CD4-positive, CD25-positive, alpha-beta regulatory T cell (primary cell): ENCODE measurements around the gene VTI1A. TPM values are rescaled to one million over a fixed set of nuclear protein-coding genes. Genes with fewer than 3 reads are reported as not detected.
"Not testable (repeated sequence)": the region's sequence is repeated elsewhere in the genome, so short reads cannot be mapped to it uniquely, and the experiment has no call there.

Experiments used
- ATAC-seq, 2 donors: fragments of 150-1000 bp; cut with Tn5 transposase; one replicate each; pipeline ENCODE4 v1.10.0; 2021; ENCODE audit warnings: low read depth in 2 of 2, moderate number of reproducible peaks in 2 of 2, moderate library complexity in 1 of 2
- DNase-seq, 3 donors: peaks; one replicate each; pipeline versions ENCODE4 v3.0.0 to v3.0.0-alpha.2; 2012 to 2022; ENCODE audit warnings: mixed read lengths in 1 of 3
- H3K27ac ChIP-seq: one replicate; pipeline ENCODE4 v1.7.0; 2013; ENCODE audit warnings: mild to moderate bottlenecking, low read length; ENCODE audit not compliant: insufficient read depth, poor library complexity, severe bottlenecking
- H3K27me3 ChIP-seq: one replicate; pipeline ENCODE4 v1.7.0; 2013; ENCODE audit warnings: low read length; ENCODE audit not compliant: control insufficient read depth, insufficient read depth
- H3K36me3 ChIP-seq: one replicate; pipeline ENCODE4 v1.7.0; 2013; ENCODE audit warnings: mild to moderate bottlenecking, low read length, moderate library complexity; ENCODE audit not compliant: control insufficient read depth, insufficient read depth
- H3K4me1 ChIP-seq: 2 replicates; pipeline ENCODE4 v1.7.0; 2013; ENCODE audit warnings: mild to moderate bottlenecking, low read length; ENCODE audit not compliant: insufficient read depth, control insufficient read depth, poor library complexity, severe bottlenecking
- H3K4me3 ChIP-seq: one replicate; pipeline ENCODE4 v1.7.0; 2013; ENCODE audit warnings: low read depth, mild to moderate bottlenecking, low read length, moderate library complexity
- H3K9me3 ChIP-seq, 2 experiments: 1 replicate in 1 of 2; 2 replicates in 1 of 2; pipeline ENCODE4 v1.7.0; 2013; ENCODE audit warnings: low read length in 2 of 2, mild to moderate bottlenecking in 1 of 2, moderate library complexity in 1 of 2; ENCODE audit not compliant: control insufficient read depth in 2 of 2
- H3K27ac Mint-ChIP-seq, 3 donors: one replicate each; pipeline ENCODE4 v1.8.0; 2020 to 2022; ENCODE audit warnings: mild to moderate bottlenecking in 3 of 3, mixed read lengths in 3 of 3, moderate library complexity in 2 of 3
- H3K27me3 Mint-ChIP-seq: one replicate; pipeline ENCODE4 v1.8.0; 2022; ENCODE audit warnings: mild to moderate bottlenecking, mixed read lengths
- H3K36me3 Mint-ChIP-seq: one replicate; pipeline ENCODE4 v1.8.0; 2020; ENCODE audit warnings: mixed read lengths
- H3K4me1 Mint-ChIP-seq, 4 donors: one replicate each; pipeline ENCODE4 v1.8.0; 2020 to 2022; ENCODE audit warnings: mixed read lengths in 4 of 4, mild to moderate bottlenecking in 1 of 4
- H3K4me3 Mint-ChIP-seq, 4 donors: one replicate each; pipeline ENCODE4 v1.8.0; 2020 to 2022; ENCODE audit warnings: mild to moderate bottlenecking in 4 of 4, mixed read lengths in 4 of 4, moderate library complexity in 3 of 4
- H3K9me3 Mint-ChIP-seq, 7 donors: one replicate each; pipeline ENCODE4 v1.8.0; 2020 to 2022; ENCODE audit warnings: mixed read lengths in 7 of 7, mild to moderate bottlenecking in 3 of 7, moderate library complexity in 2 of 7
- polyA plus RNA-seq, 4 donors: library from polyadenylated mRNA; unstranded; fragments of 300-500 nt; fragmentation: Illumina TruSeq; gene quantifications; one replicate each; pipeline ENCODE4 v1.2.3, GENCODE V29; 2021
- total RNA-seq: library from RNA; stranded (reverse); gene quantifications from one replicate; pipeline ENCODE4 v1.2.3, GENCODE V29; 2022

VTI1A gene
- total and polyA plus RNA-seq, 5 donors from 2014 or later = 25.5 to 77.7 (median 35.1) TPM

- Histone ChIP-seq H3K4me3 (no peak overlapping the region), H3K27ac (no peak overlapping the region), H3K9me3 (peaks cover 0 to 6% of the 10 kb centered on the region in 2 experiments), H3K27me3 (no peaks in the 10 kb centered on the region), H3K36me3 (no peaks in the 10 kb centered on the region), H3K4me1 (no peaks in the 10 kb centered on the region)
- DNase-seq (no peak), ATAC-seq (no peak)
- H3K4me3 Mint-ChIP-seq = no peak overlapping the region
- no peaks in the 10 kb centered on the region for H3K27me3 Mint-ChIP-seq
- H3K9me3 Mint-ChIP-seq = peaks cover 0 to 11% (median 6%) of the 10 kb centered on the region in 7 donors
- no peaks in the 10 kb centered on the region for H3K4me1 Mint-ChIP-seq
- H3K27ac Mint-ChIP-seq = no peak overlapping the region
- H3K36me3 Mint-ChIP-seq = peaks cover 3% of the 10 kb centered on the region
These were observed 405.3 kb downstream of the VTI1A start for GRCh38 chr10:112852306-112852705.

- Histone ChIP-seq H3K36me3 (no peaks in the 10 kb centered on the region), H3K4me1 (no peaks in the 10 kb centered on the region), H3K4me3 (no peak overlapping the region), H3K27ac (no peak overlapping the region), H3K9me3 (no peaks in the 10 kb centered on the region), H3K27me3 (no peaks in the 10 kb centered on the region)
- Mint-ChIP-seq H3K9me3 (peaks cover 0 to 7% (median 2%) of the 10 kb centered on the region in 7 donors), H3K4me1 (no peaks in the 10 kb centered on the region), H3K27ac (no peak overlapping the region), H3K36me3 (no peaks in the 10 kb centered on the region), H3K27me3 (no peaks in the 10 kb centered on the region), H3K4me3 (no peak overlapping the region)
- DNase-seq = no peak
- ATAC-seq = no peak
These were observed 408.1 kb downstream of the VTI1A start for GRCh38 chr10:112855134-112855533.

GRCh38 chr10:112857493-112857892 lies 410.5 kb downstream of the VTI1A start:
- DNase-seq (no peak), ATAC-seq (no peak)
- Histone ChIP-seq H3K27me3 (no peaks in the 10 kb centered on the region), H3K36me3 (no peaks in the 10 kb centered on the region), H3K4me3 (no peak overlapping the region), H3K27ac (no peak overlapping the region), H3K4me1 (no peaks in the 10 kb centered on the region), H3K9me3 (no peaks in the 10 kb centered on the region)
- H3K27me3 Mint-ChIP-seq = no peaks in the 10 kb centered on the region
- H3K4me1 Mint-ChIP-seq = no peaks in the 10 kb centered on the region
- no peaks in the 10 kb centered on the region for H3K36me3 Mint-ChIP-seq
- no peak overlapping the region for H3K4me3 Mint-ChIP-seq
- peaks cover 0 to 12% (median 2%) of the 10 kb centered on the region in 7 donors for H3K9me3 Mint-ChIP-seq
- no peak overlapping the region for H3K27ac Mint-ChIP-seq

GRCh38 chr10:112858986-112859651 lies 412.1 kb downstream of the VTI1A start:
- Mint-ChIP-seq H3K4me1 (no peaks in the 10 kb centered on the region), H3K27ac (no peak overlapping the region), H3K36me3 (no peaks in the 10 kb centered on the region), H3K27me3 (no peaks in the 10 kb centered on the region), H3K4me3 (no peak overlapping the region), H3K9me3 (peaks cover 0 to 13% (median 3%) of the 10 kb centered on the region in 7 donors)
- no peaks in the 10 kb centered on the region for H3K4me1 ChIP-seq
- no peak overlapping the region for H3K27ac ChIP-seq
- no peak for ATAC-seq
- H3K36me3 ChIP-seq = no peaks in the 10 kb centered on the region
- DNase-seq = no peak
- H3K4me3 ChIP-seq = no peak overlapping the region
- H3K27me3 ChIP-seq = no peaks in the 10 kb centered on the region
- H3K9me3 ChIP-seq = peaks cover 0 to 2% of the 10 kb centered on the region in 2 experiments

- Histone ChIP-seq H3K36me3 (no peaks in the 10 kb centered on the region), H3K27ac (no peak overlapping the region), H3K4me1 (no peaks in the 10 kb centered on the region), H3K9me3 (peaks cover 0 to 7% of the 10 kb centered on the region in 2 experiments), H3K27me3 (no peaks in the 10 kb centered on the region), H3K4me3 (no peak overlapping the region)
- Mint-ChIP-seq H3K27ac (no peak overlapping the region), H3K4me3 (no peak overlapping the region), H3K4me1 (no peaks in the 10 kb centered on the region), H3K9me3 (peaks cover 0 to 13% (median 3%) of the 10 kb centered on the region in 7 donors), H3K36me3 (no peaks in the 10 kb centered on the region), H3K27me3 (no peaks in the 10 kb centered on the region)
- ATAC-seq = no peak
- DNase-seq = no peak
These were observed 412.8 kb downstream of the VTI1A start for GRCh38 chr10:112859793-112860192.

GRCh38 chr10:112863461-112863860 lies 416.4 kb downstream of the VTI1A start:
- ATAC-seq, H3K4me1 Mint-ChIP-seq, H3K36me3 Mint-ChIP-seq, H3K9me3 ChIP-seq, H3K27me3 Mint-ChIP-seq, H3K4me3 Mint-ChIP-seq, H3K27ac Mint-ChIP-seq, H3K4me3 ChIP-seq, H3K27me3 ChIP-seq, DNase-seq, H3K4me1 ChIP-seq, H3K36me3 ChIP-seq, H3K27ac ChIP-seq: not testable (repeated sequence)
- peaks cover 0 to 13% (median 5%) of the 10 kb centered on the region in 7 donors for H3K9me3 Mint-ChIP-seq

Other genes starting within 250 kb of the VTI1A start
- not detected for gene TECTB, start 163.8 kb upstream of the VTI1A start, total RNA-seq
- not detected for gene TECTB, start 163.8 kb upstream of the VTI1A start, polyA plus RNA-seq
- gene ACSL5, start 73.1 kb upstream of the VTI1A start, total RNA-seq = 63.7 TPM
- 10 to 100 TPM; 74.8 to 94.4 (median 80.9) TPM for gene ACSL5, start 73.1 kb upstream of the VTI1A start, polyA plus RNA-seq
- 36.6 TPM for gene ZDHHC6, start 301 bp upstream of the VTI1A start, total RNA-seq
- 10 to 100 TPM; 39.6 to 60.7 (median 49.3) TPM for gene ZDHHC6, start 301 bp upstream of the VTI1A start, polyA plus RNA-seq